Activated CD4-positive, alpha-beta T cell treated with anti-CD3 and anti-CD28 coated beads for 4 hours (primary cell): ENCODE results near the gene ZNF512B.
"Not testable (repeated sequence)": the region's sequence is repeated elsewhere in the genome, so short reads cannot be mapped to it uniquely, and the experiment has no call there.

ENCODE experiments used
- DNase-seq, 2 donors: peaks; one replicate each; pipeline ENCODE4 v3.0.0-alpha.2; 2020

The ZNF512B gene

GRCh38 chr20:63963348-63963741, 6.4 kb downstream of the ZNF512B start:
- no peak for DNase-seq

DNA sequence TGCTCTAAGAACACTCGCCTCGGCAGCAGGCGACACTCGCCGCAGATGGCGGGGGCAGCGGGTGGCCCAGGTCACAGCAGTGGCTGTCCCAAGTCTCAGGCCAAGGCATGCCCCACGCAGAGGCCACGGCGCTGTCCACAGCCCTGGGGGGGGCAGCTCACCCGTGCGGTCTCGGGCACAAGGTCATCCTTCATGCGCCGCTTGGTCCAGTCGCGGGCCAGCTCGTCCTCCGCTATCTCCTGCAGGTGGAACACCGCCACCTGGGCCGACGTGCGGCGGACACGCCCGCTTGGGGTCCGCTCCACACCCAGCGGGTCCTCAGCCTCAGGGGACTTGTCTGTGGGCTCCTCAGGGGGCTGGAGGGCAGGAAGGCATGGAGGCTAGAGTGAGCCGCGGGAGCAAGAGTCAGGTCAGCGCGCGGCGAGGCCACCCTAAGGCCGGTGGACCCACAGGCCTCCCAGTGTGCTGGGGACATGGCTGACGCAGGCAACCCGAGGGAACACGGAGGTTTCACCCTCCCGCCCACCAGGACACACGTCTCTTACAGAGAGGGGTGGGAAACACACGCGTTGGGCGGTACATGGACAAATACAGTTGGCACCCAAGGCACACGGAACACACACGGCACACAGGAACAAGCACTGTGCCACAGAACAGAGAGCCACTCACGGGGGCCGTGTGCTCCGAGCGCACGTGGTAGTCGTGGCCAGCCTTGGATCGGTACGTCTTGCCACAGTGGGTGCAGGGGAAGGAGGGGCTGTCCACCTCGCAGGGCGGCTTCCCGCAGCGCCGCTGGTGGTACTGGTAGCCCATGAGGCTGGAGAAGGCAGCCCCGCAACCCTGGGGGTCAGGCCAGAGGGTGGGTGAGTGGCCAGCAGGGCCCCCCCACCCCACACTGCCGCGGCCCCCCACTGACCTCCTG, 7.0 kb downstream of the ZNF512B start:
- no peak for DNase-seq

GRCh38 chr20:63961664-63962425, 7.9 kb downstream of the ZNF512B start:
- DNase-seq, result no peak

DNA sequence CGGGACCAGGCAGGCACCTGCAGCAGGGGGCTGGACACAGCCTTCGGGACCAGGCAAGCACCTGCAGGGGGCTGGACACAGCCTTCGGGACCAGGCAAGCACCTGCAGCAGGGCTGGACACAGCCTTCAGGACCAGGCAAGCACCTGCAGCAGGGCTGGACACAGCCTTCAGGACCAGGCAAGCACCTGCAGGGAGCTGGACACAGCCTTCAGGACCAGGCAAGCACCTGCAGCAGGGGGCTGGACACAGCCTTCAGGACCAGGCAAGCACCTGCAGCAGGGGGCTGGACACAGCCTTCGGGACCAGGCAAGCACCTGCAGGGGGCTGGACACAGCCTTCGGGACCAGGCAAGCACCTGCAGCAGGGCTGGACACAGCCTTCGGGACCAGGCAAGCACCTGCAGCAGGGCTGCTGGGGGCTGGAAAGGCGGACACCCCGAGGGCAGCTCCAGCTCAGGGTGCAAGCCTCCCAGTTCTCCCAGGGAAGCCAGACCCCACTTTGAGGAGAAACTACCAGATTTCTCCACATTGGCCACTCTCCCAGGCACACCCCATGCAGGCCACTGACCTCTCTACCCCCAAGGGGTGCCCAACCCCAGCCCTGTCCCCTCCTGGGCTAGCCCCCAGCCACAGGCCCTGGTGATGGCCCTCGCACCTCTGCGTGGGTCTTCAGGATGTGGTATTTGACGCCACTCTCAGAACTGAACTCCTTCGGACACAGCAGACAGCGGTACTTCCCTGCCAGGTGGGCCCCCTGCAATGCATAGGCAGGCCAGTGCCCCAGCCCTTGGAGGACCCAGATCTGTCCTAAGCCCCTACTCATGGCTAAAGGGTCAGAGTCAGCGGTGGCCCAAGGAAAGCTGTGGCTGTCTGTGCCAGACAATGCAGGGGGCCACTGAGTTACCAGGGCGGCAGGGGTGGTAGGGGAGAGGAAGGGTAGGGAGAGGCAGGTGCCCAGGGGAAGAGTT, 8.8 kb downstream of the ZNF512B start:
- DNase-seq, result not testable (repeated sequence)

GRCh38 chr20:63959699-63960075, 10.0 kb downstream of the ZNF512B start:
- no peak for DNase-seq

DNA sequence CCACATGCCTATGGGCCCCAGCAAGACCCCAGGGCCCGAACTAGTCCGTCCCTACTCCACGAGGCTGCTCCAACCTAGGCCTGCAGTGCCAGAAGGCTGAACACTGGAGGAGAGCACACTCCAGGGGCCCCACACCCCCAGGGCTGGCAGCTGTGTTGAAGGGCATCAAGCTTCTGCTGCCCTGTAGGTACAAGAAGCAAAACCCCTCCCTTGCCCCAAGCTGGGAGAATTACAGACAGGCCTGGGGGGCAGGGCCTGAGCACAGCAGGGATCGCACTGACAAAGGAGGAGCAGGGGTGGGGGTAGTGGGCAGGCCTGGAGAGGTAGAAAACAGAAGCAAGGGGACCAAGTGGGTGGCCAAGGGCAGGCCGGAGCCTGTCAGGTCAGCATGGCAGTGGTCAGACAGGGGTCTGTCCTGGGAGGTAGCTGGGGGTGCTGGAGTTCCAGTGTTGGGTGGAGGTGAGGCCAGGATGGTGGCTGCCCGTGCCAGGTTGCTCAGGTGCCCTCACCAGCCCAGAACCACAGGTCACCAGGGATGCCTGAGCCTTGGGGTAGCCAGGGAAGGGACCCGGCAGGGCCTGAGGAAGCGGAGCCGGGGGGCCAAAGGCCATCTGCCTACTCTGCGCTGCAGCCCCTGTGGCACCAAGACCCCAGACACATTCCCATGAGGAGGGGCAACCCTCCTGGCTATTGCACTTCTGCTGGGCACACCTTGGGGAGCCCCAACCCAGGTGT, 10.6 kb downstream of the ZNF512B start:
- no peak for DNase-seq

GRCh38 chr20:63958471-63958870, 11.3 kb downstream of the ZNF512B start:
- DNase-seq, result no peak

- DNase-seq, result peak; percentile 52 to 82
Observed at GRCh38 chr20:63957690-63958441, 11.9 kb downstream of the ZNF512B start.

DNA sequence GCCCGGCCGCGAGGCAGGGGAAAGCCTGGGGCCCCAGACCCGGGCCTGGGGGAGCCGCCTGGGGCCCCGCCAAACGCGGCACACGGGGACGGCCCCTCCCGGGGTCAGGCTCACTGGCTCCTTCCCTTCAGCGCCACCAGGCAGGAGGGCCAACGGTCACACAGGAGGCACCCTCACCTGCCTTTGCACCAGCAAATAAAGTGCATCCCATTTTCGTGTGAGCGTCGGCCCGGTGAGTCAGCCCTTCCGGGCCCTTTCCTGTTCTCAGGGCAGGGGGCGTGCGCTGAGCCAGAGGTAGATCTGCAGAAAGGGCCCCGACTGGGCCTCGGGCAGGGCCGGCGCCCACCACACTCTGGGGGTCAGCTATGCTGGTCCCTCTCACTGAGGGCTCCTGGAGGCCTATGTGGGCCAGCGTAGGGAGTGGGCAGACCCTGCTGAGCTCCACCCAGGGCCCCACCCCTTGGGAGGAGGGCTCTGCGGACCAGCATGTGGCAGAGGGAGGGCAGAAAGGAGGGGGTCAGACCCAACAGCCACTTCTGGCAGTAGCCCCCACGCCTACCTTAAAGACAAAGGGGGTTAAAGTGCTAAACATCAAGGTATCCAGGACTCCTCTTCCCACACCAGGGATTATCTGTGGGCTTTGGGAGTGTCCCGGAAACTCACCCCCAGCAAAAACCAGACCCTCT, 12.6 kb downstream of the ZNF512B start:
- DNase-seq, result peak; percentile 78 to 79

GRCh38 chr20:63956664-63957003, 13.1 kb downstream of the ZNF512B start:
- DNase-seq, result no peak

DNA sequence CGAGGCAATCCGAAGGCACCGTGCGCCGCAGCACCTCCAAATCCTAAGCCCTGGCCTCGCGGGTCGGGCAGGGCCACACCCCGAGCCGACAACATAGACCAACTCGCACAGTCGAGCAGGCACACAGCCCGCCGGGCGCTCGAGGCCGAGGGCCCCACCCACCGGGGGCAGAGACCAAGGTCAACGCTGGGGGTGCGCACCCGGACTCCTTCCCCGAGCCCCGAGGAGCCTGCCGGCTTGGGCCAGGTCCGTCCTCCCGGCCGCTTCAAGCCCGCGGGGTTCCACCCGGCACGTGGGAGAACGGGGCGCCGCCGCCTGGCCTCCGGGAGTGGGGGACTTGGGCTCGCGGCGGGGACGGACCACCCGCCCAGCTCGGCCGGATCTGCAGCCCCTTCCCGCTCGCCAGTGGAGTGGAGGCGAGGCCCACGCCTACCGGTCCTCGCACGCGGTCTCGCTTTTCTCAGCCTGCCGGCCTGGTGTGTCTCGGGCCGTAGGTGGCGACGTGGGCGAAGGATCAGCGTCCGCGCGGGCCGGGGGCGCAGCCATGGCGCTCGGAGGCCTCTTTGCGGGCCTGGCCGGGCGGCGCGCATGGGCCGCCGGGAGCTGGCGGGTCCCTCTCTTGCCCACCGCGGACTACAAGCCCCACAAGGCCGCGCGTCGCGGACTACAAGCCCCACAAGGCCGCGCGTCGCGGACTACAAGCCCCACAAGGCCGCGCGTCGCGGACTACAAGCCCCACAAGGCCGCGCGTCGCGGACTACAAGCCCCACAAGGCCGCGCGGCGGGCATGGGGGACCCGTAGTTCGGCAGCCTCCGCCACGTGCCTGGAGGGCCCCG, 13.7 kb downstream of the ZNF512B start, which contains the start of gene UCKL1:
TSS of gene UCKL1 (minus strand) at position 590 of the 837 bp plus-strand sequence. CDS start at position 546, 44 bp downstream.
- peak; percentile 88 to 92 for DNase-seq

- DNase-seq, result peak; percentile 28 to 50
Observed at GRCh38 chr20:63955281-63955826, 14.4 kb downstream of the ZNF512B start.

DNA sequence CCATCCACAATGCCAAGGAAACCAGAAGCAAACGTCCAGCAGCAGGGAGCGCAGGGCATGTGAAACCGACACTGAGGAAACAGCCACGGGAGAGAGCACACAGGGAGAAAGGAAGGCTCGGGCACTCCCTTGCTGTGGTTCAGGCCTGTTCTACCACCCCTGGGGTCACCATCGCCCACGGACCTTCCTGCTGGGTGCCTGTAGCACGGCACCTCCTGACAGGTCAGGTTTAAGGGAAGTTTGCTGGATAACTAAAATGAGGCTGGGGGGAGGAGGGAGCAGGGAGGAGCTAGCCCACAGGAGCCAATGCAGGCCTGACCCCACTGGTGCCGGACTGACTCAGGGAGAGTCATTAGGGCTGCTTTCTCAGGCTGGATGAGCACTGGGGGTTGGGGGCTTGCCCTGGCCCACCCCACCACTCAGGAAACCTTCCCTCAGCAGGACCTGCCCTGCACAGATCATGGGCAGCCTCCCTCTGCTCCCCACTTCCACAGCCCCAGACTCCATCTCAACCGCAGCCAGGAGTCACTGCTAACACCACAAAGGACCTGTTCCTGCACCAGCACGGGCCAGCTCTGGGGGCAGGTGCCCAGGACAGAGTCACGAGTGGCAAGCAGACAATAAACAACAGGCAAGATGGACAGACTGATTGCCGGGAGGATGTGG, 15.8 kb downstream of the ZNF512B start:
- no peak for DNase-seq

DNA sequence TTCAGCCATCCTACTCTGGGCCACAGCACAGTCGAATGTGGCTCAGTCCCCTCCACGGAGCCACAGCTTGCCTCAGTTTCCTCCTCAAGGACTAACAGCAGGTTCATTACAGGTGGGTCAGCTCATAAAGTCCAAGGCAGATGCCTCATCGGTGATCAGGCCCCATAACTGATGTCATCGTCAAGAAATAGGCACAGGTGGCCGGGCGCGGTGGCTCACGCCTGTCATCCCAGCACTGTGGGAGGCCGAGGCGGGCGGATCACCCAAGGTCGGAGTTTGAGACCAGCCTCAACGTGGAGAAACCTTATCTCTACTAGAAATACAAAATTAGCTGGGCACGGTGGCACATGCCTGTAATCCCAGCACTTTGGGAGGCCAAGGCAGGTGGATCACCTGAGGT, 17.0 kb downstream of the ZNF512B start:
- DNase-seq, result no peak

DNA sequence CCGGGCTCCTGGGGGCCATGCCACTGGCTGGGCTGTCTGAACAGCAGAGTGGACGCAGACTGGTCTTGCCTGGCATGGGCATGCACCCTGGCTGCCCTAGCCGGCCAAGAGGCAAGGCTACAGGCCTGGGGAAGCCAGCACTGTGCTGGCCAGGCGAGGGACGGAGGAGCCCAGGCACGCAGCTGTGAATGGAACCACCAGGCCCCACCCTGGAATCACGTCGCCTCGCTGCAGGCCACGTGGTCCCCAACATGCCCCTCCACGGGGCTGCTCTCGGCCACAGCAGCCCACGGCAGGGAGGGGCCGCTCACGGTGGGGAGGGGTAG, 17.6 kb downstream of the ZNF512B start:
- no peak for DNase-seq

DNA sequence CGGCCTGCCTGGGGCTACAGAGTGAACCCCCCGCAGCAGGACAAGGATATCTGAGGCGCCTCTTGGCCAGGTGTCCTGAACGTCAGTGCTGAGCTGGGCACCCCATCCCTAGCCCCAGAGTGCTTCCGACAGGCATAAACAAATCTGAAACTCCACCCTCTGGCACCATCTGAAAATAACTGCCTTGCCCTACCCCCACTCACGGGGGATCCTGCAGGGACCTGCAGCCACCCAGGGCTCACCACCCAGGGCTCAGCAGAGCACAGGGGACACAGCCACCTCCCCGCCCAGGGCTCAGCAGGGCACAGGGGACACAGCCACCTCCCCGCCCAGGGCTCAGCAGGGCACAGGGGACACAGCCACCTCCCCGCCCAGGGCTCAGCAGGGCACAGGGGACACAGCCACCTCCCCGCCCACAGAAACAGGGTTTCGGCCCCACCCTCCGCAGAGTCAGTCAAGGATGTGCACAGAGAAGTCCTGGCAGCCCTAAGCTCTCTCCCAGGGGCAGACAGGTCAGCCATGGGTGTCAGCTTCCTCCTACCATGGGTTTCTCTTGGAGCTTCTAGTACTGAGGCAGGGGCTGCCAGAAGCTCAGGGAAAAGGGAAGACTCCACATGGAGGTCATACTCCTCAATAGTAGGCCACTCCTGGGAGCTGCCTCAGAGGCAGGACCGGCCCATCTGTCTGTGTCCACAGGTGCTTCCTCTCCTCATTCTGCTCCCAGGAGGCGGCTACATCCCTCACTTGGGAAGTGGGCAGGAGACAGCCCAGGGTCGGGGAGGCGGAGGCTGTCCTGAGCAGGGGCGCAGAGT, 18.1 kb downstream of the ZNF512B start:
- no peak for DNase-seq

DNA sequence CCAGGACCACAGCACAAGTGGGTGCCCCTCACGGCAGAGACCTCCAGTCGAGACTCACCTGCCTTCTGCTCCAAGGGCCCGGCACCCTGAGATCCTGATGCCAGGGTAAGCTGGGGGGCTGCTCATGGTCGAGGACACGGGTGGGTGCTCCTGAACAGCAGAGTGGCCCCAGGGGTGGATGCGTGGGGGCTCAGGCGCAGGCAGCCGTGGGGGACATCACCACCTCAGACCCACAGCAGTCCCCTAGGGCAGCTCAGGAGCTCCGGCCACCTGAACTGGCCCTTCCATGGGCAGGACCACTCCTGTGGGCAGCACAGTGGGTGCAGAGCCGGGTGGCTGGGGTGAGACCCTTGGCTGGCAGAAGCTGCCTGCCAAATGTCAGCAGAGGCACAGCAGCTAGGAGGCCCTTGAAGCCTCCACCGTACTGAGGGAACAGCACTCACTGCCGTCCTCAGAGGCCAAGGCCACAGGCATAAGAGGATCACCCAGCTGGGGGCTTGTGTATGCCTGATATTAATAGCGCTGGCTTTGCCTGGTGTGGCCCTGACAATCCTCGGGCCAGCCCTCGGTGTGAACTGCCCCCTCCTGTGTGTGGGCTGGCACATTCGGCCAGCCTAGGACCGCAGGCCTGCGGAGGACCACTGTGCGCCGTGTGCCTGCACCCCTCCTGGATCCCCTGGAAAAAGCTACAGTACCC, 18.9 kb downstream of the ZNF512B start:
- DNase-seq, result no peak
